Measurements from ENCODE around the gene CX3CR1. TPM values are rescaled to one million over a fixed set of nuclear protein-coding genes. Genes with fewer than 3 reads are reported as not detected.

The CX3CR1 gene
- total RNA-seq, 4 donors from 2014 or later = 0.19 to 0.63 TPM; not detected in 2

DNA sequence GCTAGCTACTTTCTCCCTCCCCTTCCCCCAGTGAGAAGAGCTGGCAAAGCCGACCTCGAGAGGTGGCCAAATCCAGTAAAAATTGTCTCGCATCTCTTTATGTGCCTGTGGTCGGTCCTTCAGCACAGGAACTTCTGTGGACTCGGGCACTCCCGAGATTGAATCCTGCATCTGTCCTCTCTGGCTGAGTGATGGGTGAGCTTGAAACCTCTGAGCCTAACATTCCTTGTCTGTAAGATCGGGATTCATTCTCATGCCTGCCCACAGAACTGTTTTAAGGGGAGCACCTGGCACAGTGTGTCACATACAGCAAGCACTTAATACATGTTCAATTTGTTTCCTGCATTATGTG, 11.3 kb downstream of the CX3CR1 start:
- ATAC-seq (ENCODE audit: low FRiP score) (no peak), DNase-seq (ENCODE audit: low spot score) (no peak)
- TF ChIP-seq, protein P1, sequence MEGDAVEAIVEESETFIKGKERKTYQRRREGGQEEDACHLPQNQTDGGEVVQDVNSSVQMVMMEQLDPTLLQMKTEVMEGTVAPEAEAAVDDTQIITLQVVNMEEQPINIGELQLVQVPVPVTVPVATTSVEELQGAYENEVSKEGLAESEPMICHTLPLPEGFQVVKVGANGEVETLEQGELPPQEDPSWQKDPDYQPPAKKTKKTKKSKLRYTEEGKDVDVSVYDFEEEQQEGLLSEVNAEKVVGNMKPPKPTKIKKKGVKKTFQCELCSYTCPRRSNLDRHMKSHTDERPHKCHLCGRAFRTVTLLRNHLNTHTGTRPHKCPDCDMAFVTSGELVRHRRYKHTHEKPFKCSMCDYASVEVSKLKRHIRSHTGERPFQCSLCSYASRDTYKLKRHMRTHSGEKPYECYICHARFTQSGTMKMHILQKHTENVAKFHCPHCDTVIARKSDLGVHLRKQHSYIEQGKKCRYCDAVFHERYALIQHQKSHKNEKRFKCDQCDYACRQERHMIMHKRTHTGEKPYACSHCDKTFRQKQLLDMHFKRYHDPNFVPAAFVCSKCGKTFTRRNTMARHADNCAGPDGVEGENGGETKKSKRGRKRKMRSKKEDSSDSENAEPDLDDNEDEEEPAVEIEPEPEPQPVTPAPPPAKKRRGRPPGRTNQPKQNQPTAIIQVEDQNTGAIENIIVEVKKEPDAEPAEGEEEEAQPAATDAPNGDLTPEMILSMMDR (IDR thresholded peaks at IDR 0.05) = no peak

DNA sequence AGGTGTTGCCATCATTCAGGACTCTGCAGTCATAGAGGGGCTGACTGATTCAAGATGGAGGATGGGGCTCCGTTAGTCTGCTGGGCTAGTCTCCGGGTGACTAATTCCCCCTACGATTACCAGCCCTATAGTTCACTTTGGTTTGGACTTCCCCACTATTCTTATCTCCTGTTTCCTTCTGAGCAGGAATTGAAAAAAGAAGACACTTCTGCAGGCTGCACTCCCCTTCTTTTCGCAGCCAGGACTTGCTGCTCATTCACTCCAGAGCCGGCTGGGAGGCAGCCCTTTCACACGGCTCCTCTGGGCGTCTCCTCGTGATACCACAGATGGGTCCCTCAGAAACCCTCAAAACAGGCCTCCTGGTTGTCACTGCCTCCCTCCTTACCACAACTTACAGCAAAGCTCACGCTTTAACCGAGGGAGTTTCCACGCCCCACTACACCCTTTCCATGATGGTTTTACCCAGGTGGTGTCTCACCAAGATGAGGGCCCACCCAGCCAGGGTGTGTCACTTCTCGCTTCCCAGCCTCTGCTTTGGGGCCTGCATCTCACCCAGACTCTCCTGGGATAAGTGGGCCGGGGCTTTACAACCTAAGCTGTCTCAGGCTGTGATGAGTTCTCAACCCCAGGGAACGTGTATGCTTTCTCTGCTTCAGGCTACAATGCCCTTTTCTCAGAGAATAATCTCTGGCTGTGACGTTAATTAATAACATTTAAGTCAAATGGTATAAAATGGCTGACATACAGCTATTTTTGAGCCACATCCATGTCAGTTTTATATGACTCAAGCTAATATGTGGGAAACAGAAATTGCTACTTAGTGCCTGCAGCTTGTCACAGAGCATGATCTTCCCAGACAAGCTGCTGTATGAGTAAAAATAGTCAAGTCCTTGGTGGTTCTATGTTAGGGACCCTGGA, 11.9 kb downstream of the CX3CR1 start:
- TF ChIP-seq, protein P1 (IDR thresholded peaks at IDR 0.05) = no peak
- no peak for ATAC-seq (ENCODE audit: low FRiP score)
- no peak for DNase-seq (ENCODE audit: low spot score)

DNA sequence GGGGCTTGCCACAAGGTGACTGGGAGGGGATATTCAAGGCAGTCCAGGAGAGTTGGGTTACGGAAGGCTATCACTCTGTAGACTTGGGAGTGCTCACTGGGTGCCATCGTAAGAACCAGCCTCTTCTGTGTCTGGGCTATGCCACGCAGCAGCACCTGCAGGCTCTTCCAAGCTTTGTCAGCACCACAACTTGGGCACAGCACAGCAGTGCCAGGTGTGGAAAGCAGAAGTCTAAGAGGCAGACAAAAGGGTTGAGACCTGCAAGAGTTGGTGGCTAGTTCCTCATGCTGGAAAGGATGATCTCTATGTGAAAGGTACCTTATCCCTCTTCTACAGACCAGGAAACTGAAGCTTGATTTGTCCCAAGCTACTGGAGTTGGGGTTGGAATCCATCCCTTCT, 15.8 kb downstream of the CX3CR1 start:
- ATAC-seq (ENCODE audit: low FRiP score) (no peak), DNase-seq (ENCODE audit: low spot score) (no peak)
- TF ChIP-seq, protein P1 (IDR thresholded peaks at IDR 0.05) = no peak

DNA sequence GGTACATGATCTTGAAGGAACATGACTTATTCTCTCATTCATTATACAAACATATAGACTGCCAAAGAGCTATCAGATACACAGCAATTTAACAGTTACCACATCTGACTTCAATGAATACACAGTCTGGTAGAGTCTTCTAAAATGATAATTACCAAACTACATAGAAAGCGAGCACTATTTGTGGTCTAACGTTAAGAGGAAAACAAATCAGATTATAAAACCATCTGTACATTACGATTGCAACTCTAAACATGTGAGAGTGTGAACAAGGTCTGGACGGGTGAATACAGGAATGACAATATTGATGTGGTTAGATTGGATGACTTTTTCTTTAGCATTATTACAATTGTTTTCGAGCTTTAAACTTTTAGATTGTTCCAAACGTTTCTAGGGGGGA, 16.3 kb downstream of the CX3CR1 start:
- DNase-seq (ENCODE audit: low spot score) = no peak
- TF ChIP-seq, protein P1 (IDR thresholded peaks at IDR 0.05) = no peak
- no peak for ATAC-seq (ENCODE audit: low FRiP score)

DNA sequence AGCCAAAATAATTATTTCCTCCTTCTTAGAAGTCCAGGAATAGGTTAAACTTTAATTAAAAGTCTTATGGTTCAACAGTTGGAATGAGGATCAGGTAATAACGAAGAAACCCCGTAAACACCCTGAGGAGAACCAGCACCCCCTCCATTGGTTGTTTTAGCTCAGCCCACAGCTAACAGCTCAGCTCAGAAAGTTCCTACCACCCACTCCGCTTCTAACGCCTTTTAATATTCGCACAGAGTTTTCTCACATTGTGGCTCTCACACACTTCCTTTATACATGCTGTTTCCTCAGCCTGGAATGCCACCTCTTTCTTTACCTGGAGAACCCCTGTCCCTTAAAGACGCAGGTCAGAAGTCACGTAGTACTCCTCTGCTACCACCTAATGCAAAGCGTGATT, 17.0 kb downstream of the CX3CR1 start:
- DNase-seq (ENCODE audit: low spot score) = no peak
- TF ChIP-seq, protein P1 (IDR thresholded peaks at IDR 0.05) = no peak

DNA sequence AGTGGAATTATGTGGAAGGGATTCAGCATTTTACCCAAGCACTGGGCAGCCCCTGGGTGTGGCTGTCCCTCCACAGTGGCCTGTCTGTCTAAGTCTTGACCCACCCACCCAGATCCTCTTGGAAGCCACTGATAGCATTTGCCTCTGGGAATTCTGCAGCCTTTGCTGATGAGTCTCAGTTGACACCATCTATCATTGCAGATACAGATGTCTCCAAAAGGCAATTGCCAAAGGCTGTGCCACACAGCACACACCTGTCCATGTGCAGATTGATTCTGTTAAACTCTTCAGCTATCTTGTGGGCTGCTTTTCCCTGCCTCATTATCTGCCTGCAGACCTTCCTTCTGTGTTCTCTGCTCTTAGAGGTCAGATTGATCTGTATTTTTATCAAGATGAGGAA, 18.1 kb downstream of the CX3CR1 start:
- ATAC-seq (ENCODE audit: low FRiP score) = no peak
- no peak for DNase-seq (ENCODE audit: low spot score)
- TF ChIP-seq, protein P1 (IDR thresholded peaks at IDR 0.05) = no peak

More for the DNA sequence above, 17.0 kb downstream of the CX3CR1 start:
- ATAC-seq (ENCODE audit: low FRiP score) = no peak

DNA sequence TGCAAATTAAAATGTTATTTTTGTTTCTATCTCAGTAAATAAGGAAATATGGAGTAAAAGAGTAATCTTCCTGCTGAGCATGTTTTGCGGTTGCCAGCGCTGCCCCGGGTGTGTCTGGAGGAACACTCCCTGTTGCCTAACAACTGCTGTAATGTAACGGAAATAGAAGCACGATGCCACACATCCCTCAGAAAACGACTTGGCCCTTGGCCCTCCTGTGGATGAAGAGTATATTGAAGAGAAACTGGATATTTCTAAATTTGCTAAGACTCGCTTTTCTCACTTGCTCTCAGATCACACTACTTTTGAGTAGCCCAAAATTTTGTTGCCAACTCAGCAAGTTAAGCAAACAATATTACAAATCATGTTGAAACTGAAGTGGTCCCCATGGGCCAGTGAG, 18.9 kb downstream of the CX3CR1 start:
- DNase-seq (ENCODE audit: low spot score) = peak; percentile 58
- peak; percentile 97 for ATAC-seq (ENCODE audit: low FRiP score)
- TF ChIP-seq, protein P1 (IDR thresholded peaks at IDR 0.05) = no peak
